GM23248 (cell line): ENCODE data around the gene ZBTB17. TPM values are rescaled to one million over a fixed set of nuclear protein-coding genes. Genes with fewer than 3 reads are reported as not detected.

Experiments used
- DNase-seq: peaks from one replicate; pipeline ENCODE4 v3.0.0-alpha.2; 2015
- H2AFZ ChIP-seq: fragments of 200-600 bp; sonication (generic); 2 replicates; pipeline ENCODE4 v1.6.1; 2016; ENCODE audit warnings: antibody characterized with exemption
- H3F3A ChIP-seq: fragments of 200-600 bp; sonication (generic); 2 replicates; pipeline ENCODE4 v1.6.1; 2016; ENCODE audit warnings: mild to moderate bottlenecking, antibody characterized with exemption, mixed run types; ENCODE audit not compliant: insufficient read depth
- H3K27ac ChIP-seq: fragments of 200-600 bp; sonication (generic); 2 replicates; pipeline ENCODE4 v1.5.1; 2016; ENCODE audit warnings: mild to moderate bottlenecking
- H3K27me3 ChIP-seq: fragments of 200-600 bp; sonication (generic); replicated peaks from 2 replicates; pipeline ENCODE4 v1.6.1; 2016; ENCODE audit warnings: mild to moderate bottlenecking; ENCODE audit not compliant: insufficient read depth
- H3K36me3 ChIP-seq: fragments of 200-600 bp; sonication (generic); 2 replicates; pipeline ENCODE4 v1.6.1; 2016; ENCODE audit warnings: low read depth, mild to moderate bottlenecking
- H3K4me1 ChIP-seq: fragments of 200-600 bp; sonication (generic); 2 replicates; pipeline ENCODE4 v1.6.1; 2016; ENCODE audit warnings: mild to moderate bottlenecking; ENCODE audit not compliant: insufficient read depth
- H3K4me2 ChIP-seq: fragments of 200-600 bp; sonication (generic); one replicate; pipeline ENCODE4 v1.6.1; 2016; ENCODE audit warnings: mild to moderate bottlenecking; ENCODE audit not compliant: unreplicated experiment
- H3K4me3 ChIP-seq: fragments of 200-600 bp; sonication (generic); 2 replicates; pipeline ENCODE4 v1.5.1; 2016; ENCODE audit warnings: mild to moderate bottlenecking
- H3K79me2 ChIP-seq: fragments of 200-600 bp; sonication (generic); 2 replicates; pipeline ENCODE4 v1.6.1; 2016; ENCODE audit warnings: mild to moderate bottlenecking; ENCODE audit not compliant: insufficient read depth
- H3K9ac ChIP-seq: fragments of 200-600 bp; sonication (generic); 2 replicates; pipeline ENCODE4 v1.6.1; 2016; ENCODE audit warnings: mild to moderate bottlenecking
- H3K9me2 ChIP-seq: fragments of 200-600 bp; sonication (generic); 2 replicates; pipeline ENCODE4 v1.6.1; 2016; ENCODE audit warnings: mixed run types, mild to moderate bottlenecking, moderate library complexity; ENCODE audit not compliant: insufficient read depth
- H3K9me3 ChIP-seq: fragments of 200-600 bp; sonication (generic); one replicate; pipeline ENCODE4 v1.6.1; 2017; ENCODE audit warnings: low read depth
- H4K20me1 ChIP-seq: fragments of 200-600 bp; sonication (generic); 2 replicates; pipeline ENCODE4 v1.6.0; 2016; ENCODE audit not compliant: insufficient read depth
- EZH2 ChIP-seq: fragments of 200-600 bp; sonication (generic); IDR thresholded peaks from 2 replicates; pipeline ENCODE4 v1.6.1; 2018; ENCODE audit warnings: antibody characterized with exemption, mild to moderate bottlenecking; ENCODE audit not compliant: insufficient read depth, poor library complexity, severe bottlenecking
- EZH2phosphoT487 ChIP-seq: fragments of 200-600 bp; sonication (generic); IDR thresholded peaks from 2 replicates; pipeline ENCODE4 v1.6.1; 2018; ENCODE audit warnings: antibody characterized with exemption, moderate library complexity, mild to moderate bottlenecking, low read depth; ENCODE audit not compliant: insufficient read depth
- WGBS, 2 experiments: methylation state at CpG; one replicate each; pipeline ENCODE4 v1.1.6; 2015 to 2017; ENCODE audit warnings: low lambda C conversion rate in 2 of 2, low coverage in 1 of 2; ENCODE audit errors: missing lambda C conversion rate in 2 of 2; 5-methylcytosine and 5-hydroxymethylcytosine counted together
- in situ Hi-C: fragments of 300-500 bp; cut with MboI; formaldehyde crosslinking; loops from 2 replicates; pipeline ENCODE4 v1.15.0; 2020
- polyA plus RNA-seq: library from polyadenylated mRNA; unstranded; fragments of >200 nt; fragmentation: Nextera tagmentation; extraction: Ambion mirVana; gene quantifications from 2 replicates; pipeline ENCODE4 v1.2.1, GENCODE V29; 2016
- total RNA-seq: library from RNA; depleted of rRNA; stranded (reverse); fragments of >200 nt; shearing (Covaris generic); gene quantifications from 2 replicates; pipeline ENCODE4 v1.2.3, GENCODE V29; 2014

Gene ZBTB17
- total and polyA plus RNA-seq, 2 experiments from 2014 or later = 20.5 to 33.2 TPM

DNA sequence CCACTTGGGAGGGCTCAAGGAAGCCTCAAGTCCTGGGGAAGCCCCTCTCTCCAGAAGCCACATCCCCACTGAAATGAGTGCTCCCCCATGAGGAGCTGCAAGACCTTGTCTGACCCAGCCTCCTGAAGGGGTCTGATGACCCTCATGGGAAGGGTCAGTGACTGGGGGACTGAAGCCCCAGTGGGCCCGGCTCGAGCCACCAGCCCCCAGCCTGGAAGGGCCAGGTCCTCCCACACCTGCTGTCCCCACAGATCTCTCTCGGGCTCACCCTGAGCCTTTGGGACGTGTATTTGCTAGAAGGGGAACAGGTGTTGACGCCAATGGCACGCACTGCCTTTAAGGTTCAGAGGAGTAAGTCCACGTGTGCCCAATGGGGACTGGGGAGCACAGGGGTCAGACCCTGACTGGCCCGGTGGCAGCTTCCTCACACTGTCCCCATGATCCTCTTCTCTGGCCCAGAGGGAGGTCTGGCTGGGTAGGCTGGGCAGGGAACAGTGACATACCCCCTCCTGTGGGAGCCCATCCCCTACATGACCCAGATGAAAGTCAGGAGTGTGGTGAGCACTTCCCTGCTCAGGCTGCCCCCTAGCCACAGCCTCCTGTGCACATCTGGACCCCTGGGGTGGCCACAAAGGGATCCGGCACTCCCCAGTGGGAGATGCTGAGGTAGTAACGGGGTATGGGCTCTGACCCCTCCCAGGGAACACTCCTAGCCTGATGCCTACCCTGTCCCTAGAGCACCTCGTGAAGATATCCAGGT lies 15.7 kb upstream of the ZBTB17 start:
- H2AFZ ChIP-seq = no peak overlapping the region
- H3K36me3 ChIP-seq = no peaks in the 10 kb centered on the region
- no peaks in the 10 kb centered on the region for H3F3A ChIP-seq
- in situ Hi-C loops = no loop called here
- H3K79me2 ChIP-seq = no peaks in the 10 kb centered on the region
- no peak overlapping the region for H3K4me2 ChIP-seq
- no peaks in the 10 kb centered on the region for H3K4me1 ChIP-seq
- no peaks in the 10 kb centered on the region for H3K27me3 ChIP-seq
- H4K20me1 ChIP-seq = no peaks in the 10 kb centered on the region
- no peaks in the 10 kb centered on the region for H3K9me3 ChIP-seq
- WGBS, 2 experiments = 95 to 96% methylated on average over 11 of the region's 11 CpGs
- H3K9ac ChIP-seq = no peak overlapping the region
- H3K27ac ChIP-seq = no peak overlapping the region
- no peak for DNase-seq
- TF ChIP-seq EZH2 (no peak), EZH2phosphoT487 (no peak)
- H3K4me3 ChIP-seq = no peak overlapping the region
- no peaks in the 10 kb centered on the region for H3K9me2 ChIP-seq

DNA sequence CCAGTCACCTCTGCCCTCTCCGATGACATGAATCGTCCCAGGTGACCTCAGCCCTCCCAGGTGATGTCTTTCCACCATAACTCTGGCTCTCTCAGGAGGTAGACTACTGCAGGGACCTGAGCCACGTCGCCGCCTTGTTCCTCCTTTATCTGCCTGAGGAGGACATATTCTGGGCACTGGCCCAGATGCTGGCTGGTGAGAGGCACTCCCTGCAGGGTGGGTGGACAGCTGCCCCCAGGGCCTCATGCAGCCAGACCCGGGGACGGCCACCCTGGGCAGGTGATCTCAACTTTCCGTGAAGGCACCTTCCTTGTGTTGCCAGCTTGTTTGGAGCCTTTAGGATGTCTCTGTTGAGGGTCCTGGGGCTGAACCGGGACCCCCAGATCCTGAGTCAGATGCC lies 13.9 kb upstream of the ZBTB17 start:
- Histone ChIP-seq H3K4me3 (no peak overlapping the region), H3K36me3 (no peaks in the 10 kb centered on the region), H3K9me3 (no peaks in the 10 kb centered on the region), H4K20me1 (no peaks in the 10 kb centered on the region), H3K4me2 (no peak overlapping the region), H3K9ac (no peak overlapping the region), H3K9me2 (no peaks in the 10 kb centered on the region), H2AFZ (no peak overlapping the region), H3F3A (no peaks in the 10 kb centered on the region), H3K79me2 (no peaks in the 10 kb centered on the region), H3K27me3 (no peaks in the 10 kb centered on the region), H3K4me1 (no peaks in the 10 kb centered on the region), H3K27ac (no peak overlapping the region)
- in situ Hi-C loops = no loop called here
- no peak for DNase-seq
- 75 to 82% methylated on average over 9 of the region's 9 CpGs for WGBS, 2 experiments
- TF ChIP-seq EZH2phosphoT487 (no peak), EZH2 (no peak)

DNA sequence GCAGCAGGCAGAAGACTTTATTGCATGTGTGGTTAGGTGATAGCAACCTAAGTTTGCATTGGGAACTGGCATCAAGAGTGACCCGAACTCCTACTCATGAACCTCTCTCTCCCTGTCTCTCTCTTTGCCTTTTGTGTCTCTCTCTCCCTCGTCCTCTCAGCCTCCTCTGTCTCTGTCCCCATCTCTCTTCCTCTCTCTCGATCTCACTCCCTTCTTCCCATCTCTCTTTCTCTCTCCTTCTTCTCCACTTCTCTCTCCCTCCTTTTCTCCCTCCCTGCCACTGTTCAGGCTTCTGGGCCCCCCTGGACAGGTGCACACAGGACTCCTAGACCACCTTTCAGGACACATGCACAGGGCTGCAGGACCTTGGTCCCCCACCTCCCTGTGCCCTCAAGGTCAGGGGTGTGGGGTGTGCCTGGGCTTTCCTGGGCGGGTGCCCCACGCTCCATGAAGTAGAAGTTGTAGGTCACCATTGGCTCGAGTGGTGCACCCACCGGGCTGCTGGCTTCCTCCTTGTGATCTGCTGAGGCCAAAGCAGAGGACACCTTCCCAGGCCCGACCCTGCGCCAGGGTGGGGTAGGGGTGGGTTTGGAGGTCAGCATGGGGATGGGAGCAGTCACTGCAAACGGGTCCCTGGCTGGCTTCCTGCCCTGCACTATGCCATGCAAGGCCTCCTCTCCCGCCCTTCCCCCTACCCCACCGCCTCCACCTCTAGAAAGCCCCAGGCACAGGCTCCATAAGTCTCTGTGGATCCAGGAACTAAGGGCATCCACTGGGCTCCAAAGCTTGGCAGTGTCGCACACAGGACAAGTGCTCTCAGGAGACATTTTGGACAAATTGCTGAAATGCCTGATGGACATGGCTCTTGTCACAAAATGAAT lies 13.2 kb upstream of the ZBTB17 start:
- no peaks in the 10 kb centered on the region for H3K9me2 ChIP-seq
- H2AFZ ChIP-seq = no peak overlapping the region
- no peaks in the 10 kb centered on the region for H3K79me2 ChIP-seq
- no peak overlapping the region for H3K27ac ChIP-seq
- 91 to 95% methylated on average over 8 to 13 of the region's 13 CpGs for WGBS, 2 experiments
- no peak overlapping the region for H3K9ac ChIP-seq
- H3K4me2 ChIP-seq = no peak overlapping the region
- no peaks in the 10 kb centered on the region for H4K20me1 ChIP-seq
- H3K9me3 ChIP-seq = no peaks in the 10 kb centered on the region
- no peaks in the 10 kb centered on the region for H3K4me1 ChIP-seq
- no peak for DNase-seq
- H3K36me3 ChIP-seq = no peaks in the 10 kb centered on the region
- H3F3A ChIP-seq = no peaks in the 10 kb centered on the region
- no peak overlapping the region for H3K4me3 ChIP-seq
- in situ Hi-C loops = no loop called here
- TF ChIP-seq EZH2phosphoT487 = no peak
- TF ChIP-seq EZH2 = no peak
- H3K27me3 ChIP-seq = no peaks in the 10 kb centered on the region

DNA sequence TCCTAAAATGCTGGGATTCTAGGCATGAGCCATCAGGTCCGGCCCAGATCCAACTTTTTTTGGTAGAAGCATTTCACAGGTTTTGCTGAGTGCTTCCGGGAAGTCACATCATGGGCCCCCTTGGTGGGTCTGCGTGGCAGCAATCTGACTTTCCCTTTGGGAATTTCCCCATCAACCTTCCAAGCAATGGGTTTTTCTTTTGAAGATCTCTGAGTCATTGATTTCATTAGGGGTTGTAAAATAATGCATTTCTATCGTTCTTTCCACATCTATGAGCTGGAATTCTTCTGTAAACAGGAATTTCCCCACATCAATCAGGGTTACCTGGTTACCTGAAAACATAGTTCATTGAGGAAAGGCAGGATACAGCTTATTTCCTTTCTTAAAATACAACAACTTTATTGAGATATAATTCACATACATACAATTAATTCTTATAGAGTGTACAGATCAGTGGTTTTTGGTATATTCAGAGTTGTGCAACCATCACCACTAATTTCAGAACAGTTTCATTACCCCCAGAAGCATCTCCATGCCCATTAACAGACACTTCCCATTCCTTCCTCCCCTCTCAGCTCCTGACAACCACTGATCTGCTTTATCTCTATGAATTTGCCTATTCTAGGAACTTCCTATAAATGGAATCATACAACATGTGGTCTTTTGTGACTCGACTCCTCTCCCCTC lies 9.9 kb upstream of the ZBTB17 start:
- no peak overlapping the region for H3K9ac ChIP-seq
- H3K79me2 ChIP-seq = no peaks in the 10 kb centered on the region
- no peak overlapping the region for H3K4me2 ChIP-seq
- WGBS, 2 experiments = 59 to 60% methylated on average over 4 to 5 of the region's 5 CpGs
- H3K4me1 ChIP-seq = 0 out of 2 replicates have a peak, but pooled peaks cover 7% of the 10 kb centered on the region
- H4K20me1 ChIP-seq = no peaks in the 10 kb centered on the region
- H3K27ac ChIP-seq = no peak overlapping the region
- H2AFZ ChIP-seq = no peak overlapping the region
- H3F3A ChIP-seq = no peaks in the 10 kb centered on the region; the same call in 1 of the 2 replicates
- in situ Hi-C loops = no loop called here
- no peaks in the 10 kb centered on the region for H3K9me3 ChIP-seq
- no peaks in the 10 kb centered on the region for H3K27me3 ChIP-seq
- H3K36me3 ChIP-seq = no peaks in the 10 kb centered on the region
- TF ChIP-seq EZH2 = no peak
- TF ChIP-seq EZH2phosphoT487 = no peak
- H3K4me3 ChIP-seq = no peak overlapping the region
- no peaks in the 10 kb centered on the region for H3K9me2 ChIP-seq
- DNase-seq = no peak
